NCI-H2196 (cell line): ENCODE measurements around the gene ETF1.

ENCODE experiments used
- DNase-seq: peaks from one replicate; lab custom pipeline; 2025; ENCODE audit not compliant: unreplicated experiment; lab: John Stamatoyannopoulos, UW

ETF1 gene

DNA sequence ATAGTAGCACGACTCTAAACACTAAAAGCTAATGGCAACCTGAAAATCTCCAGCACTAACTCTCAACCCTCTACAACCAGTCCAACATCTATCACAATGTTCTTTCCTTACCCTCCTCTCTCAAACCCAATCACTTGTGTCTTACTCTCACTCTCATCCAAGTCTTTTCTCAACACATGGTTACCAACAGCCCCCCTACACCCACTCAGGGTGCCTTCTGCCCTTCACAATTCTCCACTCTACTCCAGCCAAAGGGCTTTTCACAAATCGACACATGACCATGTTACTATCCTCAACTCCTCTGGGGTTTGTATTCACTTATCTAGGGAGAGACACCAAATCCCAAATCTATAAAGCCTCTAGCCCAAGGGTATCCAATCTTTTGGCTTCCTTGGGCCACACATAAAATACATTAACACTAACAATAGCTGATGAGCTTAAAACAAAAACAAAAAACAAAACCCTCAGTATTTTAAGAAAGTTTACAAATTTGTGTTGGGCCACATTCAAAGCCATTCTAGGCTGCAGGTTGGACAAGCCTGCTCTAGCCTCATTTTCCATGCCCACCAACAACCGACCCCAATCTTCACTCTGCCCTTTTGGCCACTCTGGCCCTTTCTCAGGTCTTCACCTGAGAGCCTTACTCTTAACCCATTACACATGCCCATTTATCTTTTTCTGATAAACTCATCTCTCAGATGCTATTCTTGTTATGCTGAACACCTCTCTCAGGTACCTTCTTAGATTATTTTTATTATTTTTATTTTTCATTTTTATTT is 20.5 kb upstream of the ETF1 start:
- DNase-seq, result no peak

DNA sequence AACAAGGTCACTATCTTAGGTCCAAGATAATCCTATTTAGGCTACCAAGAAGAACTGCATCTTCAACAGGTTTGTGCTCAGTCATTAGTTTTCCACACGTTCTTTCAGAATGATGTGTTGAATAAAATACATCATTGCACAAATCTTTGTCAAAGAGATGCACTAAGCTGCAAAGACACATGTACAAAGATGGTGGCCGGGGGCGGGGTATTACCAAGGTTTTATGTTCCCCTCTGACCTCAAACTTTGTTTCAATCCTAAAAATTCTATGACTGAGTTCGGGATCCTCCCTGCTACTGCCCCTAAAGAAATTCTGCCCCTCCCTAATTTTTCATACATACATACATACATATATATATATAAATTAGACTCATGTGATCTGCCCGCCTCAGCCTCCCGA is 17.9 kb upstream of the ETF1 start:
- no peak for DNase-seq

DNA sequence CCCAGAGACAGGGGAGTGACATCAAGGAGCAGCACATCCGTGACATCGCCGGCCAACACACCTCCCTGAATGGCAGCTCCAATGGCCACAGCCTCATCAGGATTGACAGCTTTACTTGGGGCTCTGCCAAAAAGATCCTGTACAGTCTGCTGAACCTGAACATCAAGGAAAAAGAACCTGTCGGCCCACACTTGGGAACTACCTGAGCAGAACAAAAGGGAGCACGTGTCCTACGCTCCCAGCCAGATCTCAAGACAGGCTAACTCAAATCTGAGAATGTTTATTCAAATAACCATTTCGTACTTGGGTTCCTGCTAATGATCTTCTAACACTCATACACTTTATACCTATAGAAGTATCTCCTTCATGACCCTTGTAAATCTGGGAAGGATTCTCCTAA is 16.9 kb upstream of the ETF1 start:
- no peak for DNase-seq

DNA sequence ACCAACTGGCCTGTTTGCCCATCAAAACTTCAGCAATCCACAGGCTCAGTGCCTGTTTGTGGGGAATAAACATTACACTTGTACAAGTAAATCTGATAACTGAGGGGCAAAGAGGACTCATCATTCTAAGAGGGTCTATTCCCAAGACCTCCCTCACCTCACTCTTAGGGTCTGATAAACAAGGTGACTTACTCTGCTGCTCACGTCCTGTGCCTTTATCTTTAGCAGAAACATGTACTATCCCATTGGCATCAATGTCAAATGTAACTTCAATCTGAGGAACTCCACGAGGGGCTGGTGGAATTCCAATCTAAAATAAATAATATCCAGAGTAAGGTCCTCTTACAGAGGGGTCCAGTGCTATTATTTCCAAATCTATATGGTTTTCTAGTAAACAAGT is 14.6 kb upstream of the ETF1 start:
- no peak for DNase-seq

DNA sequence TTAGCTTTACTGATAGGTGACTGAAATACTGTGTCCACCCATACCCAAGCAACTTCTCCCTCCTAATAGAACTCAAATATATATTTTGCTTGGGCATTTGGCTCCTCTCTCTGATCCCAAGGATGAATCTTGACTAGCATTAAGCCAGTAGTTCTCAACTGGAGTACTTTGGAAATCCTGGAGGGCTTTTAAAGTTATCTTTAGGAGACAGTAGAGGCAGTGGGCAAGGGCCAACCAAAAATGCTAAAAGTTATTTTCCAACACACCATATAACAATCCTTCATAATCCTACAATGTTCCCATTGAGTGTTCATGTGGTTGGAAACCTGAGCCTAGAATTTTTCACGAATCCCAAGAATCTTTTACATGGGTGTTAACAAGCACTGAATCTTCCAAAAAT is 11.1 kb upstream of the ETF1 start:
- DNase-seq, result no peak

DNA sequence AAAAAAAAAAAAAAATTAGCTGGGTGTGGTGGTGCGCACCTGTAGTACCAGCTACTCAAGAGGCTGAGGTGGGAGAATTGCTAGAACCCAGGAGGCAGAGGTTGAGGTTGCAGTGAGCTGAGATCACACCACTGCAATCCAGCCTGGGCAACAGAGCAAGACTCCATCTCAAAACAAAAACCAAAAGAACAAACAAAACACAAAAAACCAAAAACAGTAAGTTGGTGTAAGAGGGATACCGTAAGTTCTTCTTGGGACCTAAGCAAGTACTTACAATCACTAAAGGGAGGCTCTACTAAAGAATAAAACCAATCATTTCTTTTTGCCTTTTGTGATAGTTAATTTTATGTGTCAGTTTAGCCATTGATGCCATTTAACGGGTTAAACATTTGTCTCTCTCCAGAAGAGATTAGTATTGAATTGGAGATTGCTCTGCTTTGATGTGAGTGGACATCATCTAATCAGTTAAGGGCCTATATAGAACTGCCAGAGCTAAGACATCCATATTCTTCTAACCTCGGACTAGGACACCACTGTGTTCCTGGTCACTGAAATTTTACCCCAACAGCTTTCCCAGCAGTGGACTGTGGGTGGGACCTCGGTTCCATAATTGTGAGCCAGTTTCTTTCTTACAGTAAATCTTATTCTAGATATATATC is 10.5 kb upstream of the ETF1 start:
- DNase-seq, result no peak

DNA sequence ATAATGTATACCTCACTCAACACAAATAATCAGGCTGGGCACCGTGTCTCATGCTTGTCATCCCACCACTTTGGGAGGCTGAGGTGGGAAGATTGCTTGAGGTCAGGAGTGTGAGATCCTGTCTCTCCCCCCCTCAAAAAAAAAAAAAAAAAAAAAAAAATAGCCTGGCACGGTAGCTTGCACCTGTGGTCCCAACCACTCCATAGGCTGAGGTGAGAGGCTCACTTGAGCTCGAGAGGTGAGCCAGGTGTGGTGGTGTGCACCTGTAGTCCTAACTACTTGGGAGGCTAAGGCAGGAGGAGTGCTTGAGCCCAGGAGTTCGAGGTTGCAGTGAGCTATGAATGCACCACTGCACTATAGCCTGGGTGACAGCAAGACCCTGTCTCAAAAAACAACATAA is 9.6 kb upstream of the ETF1 start:
- DNase-seq, result no peak

DNA sequence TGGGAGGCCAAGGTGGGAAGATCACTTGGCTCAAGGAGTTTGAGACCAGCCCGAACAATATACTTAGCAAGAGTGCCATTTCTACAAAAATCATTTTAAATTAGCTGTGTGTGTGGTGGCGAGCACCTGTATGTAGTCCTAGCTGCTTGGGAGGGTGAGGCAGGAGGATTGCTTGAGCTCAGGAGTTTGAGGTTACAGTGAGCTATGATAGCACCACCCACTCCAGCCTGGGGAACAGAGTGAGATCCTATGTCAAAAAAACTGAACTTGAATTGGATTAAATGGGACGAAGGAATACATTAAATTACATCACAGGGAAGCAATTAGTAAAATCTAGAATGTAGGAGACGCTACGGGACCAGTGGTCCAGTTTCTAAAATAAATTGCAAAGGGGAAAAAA is 6.4 kb upstream of the ETF1 start:
- no peak for DNase-seq

DNA sequence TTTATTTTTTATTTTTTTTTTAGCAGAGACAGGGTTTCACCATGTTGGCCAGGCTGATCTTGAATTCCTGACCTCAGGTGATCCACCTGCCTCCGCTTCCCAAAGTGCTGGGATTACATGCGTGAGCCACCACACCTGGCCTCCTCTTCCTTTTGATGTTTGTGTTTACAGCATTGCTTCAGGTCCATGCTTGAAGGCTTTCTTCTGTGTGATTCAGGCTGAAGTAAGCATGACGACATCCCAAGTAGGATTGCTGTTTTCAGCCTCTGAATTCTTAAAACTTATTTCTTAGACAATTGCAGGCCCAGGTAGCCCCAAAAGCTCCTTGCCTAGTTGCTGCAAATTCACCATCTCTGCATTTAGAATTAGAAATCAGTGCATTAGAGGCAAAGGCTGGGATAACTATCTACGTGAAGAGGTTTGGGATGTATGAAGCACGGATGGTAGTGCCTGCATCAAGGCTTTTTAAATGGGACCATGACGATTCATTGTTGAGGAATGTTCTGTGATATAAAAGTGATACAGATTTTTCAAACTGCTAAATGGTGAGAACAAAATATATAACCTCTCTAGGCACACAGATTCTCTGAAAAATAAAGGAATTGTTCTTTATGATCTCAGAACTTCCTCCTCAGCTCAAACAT is 3.0 kb upstream of the ETF1 start:
- no peak for DNase-seq

DNA sequence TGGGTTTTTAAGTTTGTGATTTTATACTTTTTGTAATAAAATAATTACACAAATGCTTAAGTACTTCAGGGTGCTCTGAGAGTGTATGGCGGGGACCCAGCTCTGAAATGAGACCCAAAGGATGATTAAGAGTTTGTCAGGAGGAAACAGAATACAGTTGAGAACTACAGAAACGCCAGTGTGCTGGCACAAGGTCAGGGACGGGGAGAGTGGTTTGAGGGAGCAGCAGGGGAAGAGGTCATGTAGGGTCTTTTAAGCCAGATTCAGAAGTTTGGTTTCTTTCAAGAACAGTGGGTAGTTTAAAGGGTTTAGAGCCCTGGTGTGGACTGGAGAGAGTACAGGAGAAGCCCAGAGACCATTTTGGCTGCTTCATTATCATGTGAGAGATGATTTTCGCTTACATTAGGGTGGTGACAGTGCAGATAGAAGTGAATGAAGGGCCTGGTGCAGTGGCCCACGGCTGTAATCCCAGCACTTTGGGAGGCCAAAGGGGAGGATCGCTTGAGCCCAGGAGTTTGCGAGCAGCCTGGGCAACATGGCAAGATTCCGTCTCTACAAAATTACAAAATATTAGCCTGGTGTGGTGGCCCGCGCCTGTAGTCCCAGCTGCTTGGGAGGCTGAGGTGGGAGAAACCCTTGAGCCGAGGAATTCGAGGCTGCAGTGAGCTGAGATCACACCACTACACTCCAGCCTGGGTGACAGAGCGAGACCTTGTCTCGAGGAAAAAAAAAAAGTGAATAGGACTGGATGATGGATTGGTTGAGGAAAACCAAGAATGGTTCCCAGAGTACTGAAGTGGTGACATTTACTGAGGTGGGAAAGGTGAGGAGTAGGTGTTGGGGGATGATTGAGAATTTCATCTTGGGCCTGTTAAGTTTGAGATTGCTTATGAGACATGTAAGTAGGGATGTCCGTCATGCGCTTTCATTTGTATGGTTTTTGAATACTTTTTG is 1.4 kb upstream of the ETF1 start:
- DNase-seq, result no peak

DNA sequence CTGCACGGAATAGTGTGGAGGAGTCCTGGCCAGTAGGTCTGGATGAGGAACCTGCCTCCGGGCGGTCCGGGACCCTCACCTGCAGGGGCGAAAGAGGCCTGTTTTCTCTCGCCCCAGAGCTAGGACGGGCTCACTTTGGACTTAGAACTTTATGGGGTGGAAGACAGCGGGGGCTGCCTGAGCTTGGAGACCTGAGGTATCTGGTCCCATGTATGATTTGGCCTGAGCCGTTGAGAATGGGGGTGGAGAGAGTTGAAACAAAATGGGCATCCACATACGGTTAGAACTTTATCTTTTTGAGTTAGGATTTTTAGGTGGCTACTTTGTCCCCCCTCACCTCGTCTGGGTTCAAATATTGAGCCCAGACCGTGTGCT is 681 bp upstream of the ETF1 start:
- DNase-seq, result no peak

DNA sequence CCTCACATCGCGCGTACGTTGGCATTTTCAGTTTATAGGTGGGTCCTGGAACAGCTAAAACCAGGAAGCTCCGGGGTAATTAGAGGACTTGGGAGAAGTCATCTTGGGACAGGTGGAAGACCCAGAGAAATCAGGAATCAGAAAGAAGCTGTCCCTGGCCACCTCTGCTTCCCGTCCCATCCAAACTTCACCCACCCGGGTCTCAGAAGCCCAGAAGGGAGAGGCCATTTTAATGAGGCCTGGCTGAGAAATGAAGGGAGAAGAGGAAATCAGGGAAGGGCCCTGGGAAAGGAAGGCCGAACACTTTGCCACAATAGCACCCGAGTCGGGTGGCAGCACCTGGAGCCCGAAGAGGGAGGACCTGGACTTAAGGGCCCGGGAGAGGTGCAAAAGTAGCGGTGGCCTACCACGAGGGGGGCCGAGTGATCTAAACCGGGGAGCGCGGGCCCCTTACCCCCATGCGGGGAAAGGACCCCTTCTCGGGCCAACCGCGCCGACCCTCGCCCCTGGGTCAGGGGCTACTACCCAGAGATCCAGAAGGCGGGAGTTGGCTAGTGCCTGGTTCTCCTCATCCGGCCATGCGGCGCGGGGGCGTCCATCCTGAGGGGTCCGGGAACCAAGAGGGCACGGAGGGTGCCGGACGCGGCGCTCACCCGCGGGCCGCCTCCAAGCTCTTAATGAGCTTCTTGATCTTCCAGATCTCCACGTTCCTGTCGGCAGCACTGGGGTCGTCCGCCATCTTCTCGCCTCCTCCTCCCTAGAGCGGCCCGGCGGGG is 668 bp downstream of the ETF1 start:
- DNase-seq, result no peak

DNA sequence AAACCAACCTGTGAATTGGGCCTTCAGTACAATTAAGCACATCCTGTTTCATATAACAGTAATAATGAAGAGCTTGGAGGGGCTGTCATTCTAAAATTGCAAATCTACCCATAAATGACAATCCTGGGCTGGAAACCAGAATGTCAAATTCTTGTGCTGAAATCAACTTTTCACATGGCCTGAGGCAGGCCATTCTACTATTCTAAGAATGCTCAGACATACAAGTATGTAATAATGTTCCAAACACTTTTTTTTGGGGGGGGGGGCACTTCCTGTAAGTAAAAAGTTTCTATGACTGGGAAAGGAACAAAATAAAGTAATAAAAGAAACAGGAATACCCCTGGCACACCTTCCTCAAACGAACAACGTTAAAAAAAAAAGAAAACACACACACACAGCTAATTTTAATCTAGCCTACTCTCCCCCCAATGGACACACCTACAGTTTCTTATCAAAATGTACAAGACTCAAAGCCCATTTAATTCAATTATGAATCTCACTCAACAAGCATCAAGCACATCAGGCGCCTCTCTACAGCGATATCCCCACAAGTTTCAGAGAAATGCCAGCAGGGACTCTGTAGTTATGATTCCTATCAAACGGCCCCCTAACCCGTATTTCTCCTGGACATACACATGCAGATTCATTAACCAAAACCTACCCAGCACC is 1.4 kb downstream of the ETF1 start:
- DNase-seq, result no peak

DNA sequence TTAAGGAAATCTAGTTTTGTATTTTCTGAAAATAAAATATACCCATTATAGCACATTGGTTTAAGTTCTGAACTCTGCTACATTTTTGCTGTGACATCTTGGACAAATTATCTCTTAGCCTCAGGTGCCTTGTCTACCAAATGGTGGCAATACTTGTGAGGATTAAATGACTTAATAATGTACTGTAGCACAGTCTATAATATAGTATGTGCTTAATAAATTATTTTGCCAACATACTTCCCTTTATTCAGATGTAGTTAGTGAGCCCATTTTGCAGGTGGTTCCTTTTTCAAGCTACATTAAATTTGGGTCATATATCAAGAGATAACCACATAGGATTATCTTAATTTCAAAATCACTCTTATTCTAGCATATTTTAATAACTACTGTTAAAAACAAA is 3.2 kb downstream of the ETF1 start:
- DNase-seq, result no peak

DNA sequence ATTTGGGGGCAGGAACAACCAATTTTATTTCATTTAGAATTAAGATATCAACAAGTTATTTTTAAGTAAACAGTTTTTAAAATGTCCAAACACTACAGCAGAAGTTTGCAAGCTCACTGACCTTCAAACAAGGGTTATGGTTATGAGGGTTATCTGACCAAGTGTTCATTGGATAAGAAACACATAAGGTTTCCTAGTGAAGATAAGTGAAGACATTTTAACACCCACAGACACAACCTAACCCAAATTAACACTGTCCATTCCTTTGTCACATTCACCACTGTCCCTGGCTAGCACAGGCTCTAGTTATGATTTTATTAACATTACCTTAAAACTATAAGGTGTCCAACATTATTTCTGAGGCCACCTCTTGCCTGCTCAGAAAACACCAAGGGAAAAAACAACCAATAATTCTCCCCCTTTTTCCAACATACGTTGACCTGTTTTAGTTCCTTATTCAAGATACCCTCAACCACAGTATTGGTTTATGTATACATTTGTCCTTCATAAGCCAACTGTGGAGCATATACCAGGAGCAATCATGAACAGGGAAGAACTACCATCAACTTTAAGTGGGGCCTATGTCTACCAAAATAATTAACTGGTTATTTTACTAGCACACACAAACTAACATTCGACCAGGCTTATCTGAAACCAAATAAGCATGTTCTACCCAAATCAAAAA is 4.0 kb downstream of the ETF1 start:
- no peak for DNase-seq

DNA sequence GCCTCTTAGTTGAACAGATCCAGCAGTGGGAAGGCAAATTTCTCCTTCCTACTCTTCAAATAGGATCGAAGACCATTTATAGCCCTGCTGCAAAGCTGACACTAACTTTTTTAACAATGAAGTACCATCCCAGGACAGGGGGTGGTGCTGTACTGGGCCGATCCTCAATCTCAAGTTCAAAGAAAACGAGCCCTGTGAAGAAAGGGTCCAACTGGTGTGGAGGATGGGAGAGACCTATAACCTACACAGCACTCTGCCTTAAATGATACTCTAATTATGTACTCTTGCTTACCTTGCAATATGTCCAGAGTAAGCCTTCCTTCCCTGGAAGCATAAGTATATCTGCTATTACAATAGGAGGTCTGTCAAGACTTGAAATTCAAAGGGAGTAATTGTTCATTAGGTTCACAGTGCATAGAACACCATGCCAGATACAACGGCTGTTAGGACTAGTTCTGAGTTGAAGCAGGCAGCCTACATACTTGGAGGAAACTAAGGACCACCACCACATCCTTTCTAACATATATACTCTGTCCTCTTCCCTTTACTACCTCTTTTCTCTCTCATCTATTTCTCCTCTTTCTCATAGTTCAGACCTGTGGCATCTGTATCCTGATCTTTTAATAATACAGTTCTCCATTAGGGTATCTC is 6.2 kb downstream of the ETF1 start:
- no peak for DNase-seq

DNA sequence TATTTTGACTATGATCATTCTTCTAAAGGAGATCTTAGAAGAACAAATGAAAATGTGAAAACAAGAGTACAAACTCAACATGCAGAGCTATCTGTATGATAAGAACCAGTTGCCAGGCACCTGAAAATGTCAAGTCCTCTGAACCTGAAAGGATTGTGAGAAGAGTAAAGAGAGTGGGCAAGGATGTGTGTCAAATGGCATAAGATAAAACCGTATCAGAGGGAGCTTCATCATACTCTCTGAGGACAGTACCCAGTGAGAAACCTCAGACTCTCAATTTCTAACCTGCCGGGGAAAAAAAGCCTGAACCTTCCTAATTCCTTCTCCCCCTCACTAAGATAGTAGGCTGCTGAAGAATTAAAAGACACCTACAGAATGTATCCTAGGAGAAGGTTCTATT is 6.8 kb downstream of the ETF1 start:
- no peak for DNase-seq

DNA sequence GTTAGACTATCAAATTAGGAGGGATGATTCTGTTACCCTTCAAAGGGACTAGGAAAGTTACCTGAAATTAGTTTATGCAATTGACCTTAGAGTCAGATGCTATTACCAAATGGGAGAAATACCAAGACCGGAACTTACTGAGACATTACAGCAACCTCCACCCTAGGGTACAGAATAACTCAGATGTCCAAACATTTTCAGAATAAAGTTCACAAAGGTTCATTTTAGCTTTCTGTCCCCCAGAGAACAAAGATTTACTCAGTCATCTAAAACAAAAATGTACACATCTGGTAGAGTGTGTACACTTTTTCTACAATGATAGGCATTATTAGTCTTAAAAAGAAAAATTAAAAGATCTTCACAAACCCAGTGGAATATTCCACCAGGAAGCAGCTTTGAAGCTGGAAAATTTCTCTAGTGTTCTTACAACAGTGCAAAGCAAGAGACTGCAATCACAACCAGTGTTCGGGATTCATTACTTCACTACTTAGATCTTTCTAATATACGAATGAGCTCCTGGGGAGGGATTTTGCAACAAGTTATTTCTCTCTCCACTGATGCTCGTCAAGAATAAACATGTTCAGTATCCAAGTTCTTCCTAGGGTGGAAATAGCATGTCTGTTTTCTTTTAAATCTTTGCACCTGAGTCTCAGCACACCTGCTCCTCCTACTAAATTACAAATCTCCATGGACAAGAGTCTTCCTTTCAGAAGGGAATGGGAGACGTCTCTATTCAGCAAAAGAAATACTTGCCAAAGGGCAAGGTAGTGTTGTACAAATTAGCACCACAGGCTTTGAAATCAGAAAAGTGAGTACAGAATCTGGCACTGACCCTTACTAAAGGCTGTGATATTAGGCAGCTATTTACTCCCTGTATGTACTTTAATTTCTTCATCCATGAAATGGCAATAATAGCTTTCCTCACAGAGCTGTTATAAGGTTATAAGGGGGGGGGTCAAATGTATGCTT is 8.8 kb downstream of the ETF1 start:
- no peak for DNase-seq
